Progenitor cell of endocrine pancreas (in vitro differentiated cells): ENCODE measurements around the gene IGF1R. TPM values are rescaled to one million over a fixed set of nuclear protein-coding genes. Genes with fewer than 3 reads are reported as not detected.

Source experiments
- DNase-seq: peaks from one replicate; pipeline ENCODE4 v3.0.0; 2021; ENCODE audit warnings: low spot score; ENCODE audit not compliant: unreplicated experiment
- H3K27ac Mint-ChIP-seq: 2 replicates; pipeline ENCODE4 v1.8.0; 2021; ENCODE audit warnings: mild to moderate bottlenecking, moderate library complexity, mixed read lengths
- H3K27me3 Mint-ChIP-seq: 2 replicates; pipeline ENCODE4 v1.8.0; 2021; ENCODE audit warnings: mixed read lengths
- H3K36me3 Mint-ChIP-seq: 2 replicates; pipeline ENCODE4 v1.8.0; 2022; ENCODE audit warnings: mixed read lengths; ENCODE audit not compliant: insufficient read depth
- H3K4me1 Mint-ChIP-seq: 2 replicates; pipeline ENCODE4 v1.8.0; 2021; ENCODE audit warnings: low read depth, mixed read lengths
- H3K4me3 Mint-ChIP-seq: 2 replicates; pipeline ENCODE4 v1.8.0; 2021; ENCODE audit warnings: low read depth, mild to moderate bottlenecking, moderate library complexity, mixed read lengths
- H3K9me3 Mint-ChIP-seq: 2 replicates; pipeline ENCODE4 v1.8.0; 2021; ENCODE audit warnings: low read depth, mixed read lengths
- total RNA-seq: library from RNA; stranded (reverse); gene quantifications from 2 replicates; pipeline ENCODE4 v1.2.1, GENCODE V29; 2021
- TF ChIP-seq, protein P1 (sequence below): fragments of 200-600 bp; sonication (generic); IDR thresholded peaks from one replicate; pipeline ENCODE4 v1.5.0; 2021; ENCODE audit warnings: antibody characterized with exemption, mild to moderate bottlenecking; ENCODE audit not compliant: unreplicated experiment

Gene IGF1R
- total RNA-seq, 1 donor from 2014 or later: 106 TPM

DNA sequence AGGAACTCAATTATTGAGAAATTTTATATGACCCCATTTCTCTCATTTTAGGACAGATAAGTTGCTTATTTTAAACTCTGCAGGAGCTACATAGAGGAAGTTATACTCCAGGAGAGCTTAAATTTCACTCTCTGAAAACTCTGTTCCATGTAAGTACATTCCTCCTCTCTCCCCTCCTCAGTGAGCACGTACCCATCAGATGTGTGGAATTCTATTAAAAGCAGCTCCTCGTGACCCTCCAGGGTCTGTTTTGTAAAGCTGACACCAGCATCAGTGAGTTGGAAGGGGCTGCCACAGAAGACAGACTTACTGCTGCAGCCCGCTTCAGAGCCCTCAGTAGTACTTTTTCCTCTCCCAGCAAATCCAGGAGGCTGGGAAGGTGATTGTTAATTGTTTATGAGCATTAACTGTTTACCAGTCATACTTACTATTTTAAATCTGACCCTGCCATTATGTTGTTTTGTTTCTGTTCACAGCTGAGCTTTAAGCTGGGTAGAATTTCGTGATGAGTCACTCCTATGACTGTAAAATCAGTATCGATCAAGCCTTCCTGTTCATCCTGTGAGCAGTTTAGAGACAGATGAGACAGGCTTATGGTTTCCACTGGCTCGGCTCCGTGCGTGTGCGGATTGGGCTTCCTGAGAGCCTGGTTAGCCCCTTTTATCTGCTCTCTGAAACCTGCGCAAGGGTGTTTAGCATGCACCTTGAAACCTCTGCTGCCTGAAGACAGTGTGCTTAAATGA is 20.4 kb downstream of the IGF1R start:
- peaks cover 50% of the 10 kb centered on the region for H3K4me1 Mint-ChIP-seq

DNA sequence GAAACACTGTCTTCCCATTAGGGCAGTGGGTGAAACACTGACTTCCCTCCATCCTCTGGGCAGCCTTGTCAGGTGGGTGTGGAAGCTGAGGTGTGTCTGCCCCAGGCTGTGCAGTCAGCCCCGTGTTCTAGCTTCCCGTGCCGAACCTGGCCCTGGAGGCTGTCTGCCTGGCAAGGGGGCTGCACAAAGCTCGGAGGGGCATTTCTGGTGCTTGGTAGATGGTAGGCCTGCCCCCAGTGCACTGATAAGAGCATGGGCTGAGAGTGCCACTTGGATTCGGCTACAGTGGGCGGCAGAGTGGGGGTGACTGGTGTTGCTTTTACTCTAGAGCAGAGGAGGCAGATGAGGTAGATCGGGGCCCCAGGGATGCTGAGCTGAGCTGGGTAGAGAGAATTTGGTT is 21.3 kb downstream of the IGF1R start:
- no peak overlapping the region for H3K4me3 Mint-ChIP-seq
- DNase-seq: no peak
- no peaks in the 10 kb centered on the region for H3K36me3 Mint-ChIP-seq
- no peak overlapping the region for H3K27ac Mint-ChIP-seq
- TF ChIP-seq, protein P1, sequence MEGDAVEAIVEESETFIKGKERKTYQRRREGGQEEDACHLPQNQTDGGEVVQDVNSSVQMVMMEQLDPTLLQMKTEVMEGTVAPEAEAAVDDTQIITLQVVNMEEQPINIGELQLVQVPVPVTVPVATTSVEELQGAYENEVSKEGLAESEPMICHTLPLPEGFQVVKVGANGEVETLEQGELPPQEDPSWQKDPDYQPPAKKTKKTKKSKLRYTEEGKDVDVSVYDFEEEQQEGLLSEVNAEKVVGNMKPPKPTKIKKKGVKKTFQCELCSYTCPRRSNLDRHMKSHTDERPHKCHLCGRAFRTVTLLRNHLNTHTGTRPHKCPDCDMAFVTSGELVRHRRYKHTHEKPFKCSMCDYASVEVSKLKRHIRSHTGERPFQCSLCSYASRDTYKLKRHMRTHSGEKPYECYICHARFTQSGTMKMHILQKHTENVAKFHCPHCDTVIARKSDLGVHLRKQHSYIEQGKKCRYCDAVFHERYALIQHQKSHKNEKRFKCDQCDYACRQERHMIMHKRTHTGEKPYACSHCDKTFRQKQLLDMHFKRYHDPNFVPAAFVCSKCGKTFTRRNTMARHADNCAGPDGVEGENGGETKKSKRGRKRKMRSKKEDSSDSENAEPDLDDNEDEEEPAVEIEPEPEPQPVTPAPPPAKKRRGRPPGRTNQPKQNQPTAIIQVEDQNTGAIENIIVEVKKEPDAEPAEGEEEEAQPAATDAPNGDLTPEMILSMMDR: no peak
- H3K27me3 Mint-ChIP-seq: no peaks in the 10 kb centered on the region
- no peaks in the 10 kb centered on the region for H3K9me3 Mint-ChIP-seq
- H3K4me1 Mint-ChIP-seq: peaks cover 57% of the 10 kb centered on the region

More for the DNA sequence above, 20.4 kb downstream of the IGF1R start:
- TF ChIP-seq, protein P1: no peak
- Mint-ChIP-seq H3K36me3 (no peaks in the 10 kb centered on the region), H3K9me3 (no peaks in the 10 kb centered on the region), H3K27ac (peak overlapping the region; percentile 89), H3K4me3 (no peak overlapping the region), H3K27me3 (no peaks in the 10 kb centered on the region)
- DNase-seq: no peak

DNA sequence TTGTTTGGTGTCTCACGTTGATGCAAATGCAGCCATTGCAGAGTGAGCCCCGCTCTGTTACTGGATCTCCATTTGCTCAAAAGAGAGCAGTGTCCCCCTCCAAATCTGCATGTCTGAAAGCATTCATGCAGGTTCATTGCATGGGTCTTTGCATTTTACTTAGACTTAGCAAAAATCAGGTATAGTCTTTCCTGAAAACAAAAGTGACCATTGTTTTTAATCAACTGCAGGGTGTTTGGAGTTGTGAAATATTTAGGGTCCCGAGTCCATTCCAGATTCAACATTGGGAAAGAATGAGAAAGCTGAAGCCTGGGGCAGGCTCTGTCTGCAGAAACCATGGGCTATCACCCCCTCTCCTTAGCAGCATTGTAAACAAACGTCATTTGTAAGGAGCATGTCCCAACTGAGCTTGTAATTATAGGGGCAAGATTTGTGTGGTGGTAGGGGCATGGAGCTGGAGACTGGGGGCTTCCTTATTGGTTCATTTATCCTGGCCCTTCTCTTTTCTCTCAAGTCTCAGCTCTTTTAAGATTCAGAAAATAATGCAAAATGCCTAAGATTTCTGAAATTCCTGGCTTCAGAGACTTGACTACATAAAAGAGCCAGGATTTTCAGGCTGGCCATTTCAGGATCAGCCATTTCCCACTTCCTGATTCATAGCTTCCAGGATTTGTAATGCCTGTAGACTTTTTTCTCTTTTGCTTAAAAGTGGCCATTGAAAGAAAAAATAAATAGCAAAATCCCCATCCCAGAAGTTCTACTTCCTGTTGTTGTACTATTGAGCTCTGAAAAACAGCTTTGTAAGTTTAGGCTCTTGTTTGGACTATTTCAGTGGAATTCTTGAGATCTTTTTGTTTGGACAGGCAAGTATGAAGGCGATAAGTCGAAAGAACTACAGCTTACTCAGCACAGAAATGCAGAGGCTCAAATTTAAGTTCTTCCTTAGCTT is 23.0 kb downstream of the IGF1R start:
- Mint-ChIP-seq H3K4me1 (peaks cover 57% of the 10 kb centered on the region), H3K9me3 (no peaks in the 10 kb centered on the region), H3K36me3 (no peaks in the 10 kb centered on the region), H3K27ac (peak overlapping the region; percentile 79), H3K4me3 (peak overlapping the region; percentile 10), H3K27me3 (no peaks in the 10 kb centered on the region)
- no peak for DNase-seq
- TF ChIP-seq, protein P1: no peak

DNA sequence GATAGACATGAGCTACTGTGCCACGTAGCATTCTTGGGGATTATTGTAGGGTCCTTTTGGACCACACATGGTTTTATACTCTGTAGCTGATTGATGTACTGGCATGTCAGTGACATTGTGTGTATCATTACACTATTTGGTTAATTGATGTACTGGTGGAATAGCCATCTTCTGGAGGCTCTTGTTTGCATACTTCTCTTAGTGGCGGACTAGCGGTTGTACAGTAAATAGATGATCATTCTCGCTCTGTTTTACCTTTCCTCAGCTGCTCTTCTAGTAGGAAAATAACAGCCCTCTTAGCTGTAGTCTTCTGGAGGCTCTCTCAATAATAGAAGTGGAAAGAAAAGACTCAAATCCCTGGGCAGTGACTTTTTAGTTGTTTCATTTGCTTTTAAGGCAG is 24.8 kb downstream of the IGF1R start:
- no peak overlapping the region for H3K4me3 Mint-ChIP-seq
- peak overlapping the region; percentile 65 for H3K27ac Mint-ChIP-seq
- H3K4me1 Mint-ChIP-seq: peaks cover 56% of the 10 kb centered on the region
- no peaks in the 10 kb centered on the region for H3K9me3 Mint-ChIP-seq
- no peaks in the 10 kb centered on the region for H3K27me3 Mint-ChIP-seq
- no peak for DNase-seq
- TF ChIP-seq, protein P1: no peak
- peaks cover 2% of the 10 kb centered on the region for H3K36me3 Mint-ChIP-seq

DNA sequence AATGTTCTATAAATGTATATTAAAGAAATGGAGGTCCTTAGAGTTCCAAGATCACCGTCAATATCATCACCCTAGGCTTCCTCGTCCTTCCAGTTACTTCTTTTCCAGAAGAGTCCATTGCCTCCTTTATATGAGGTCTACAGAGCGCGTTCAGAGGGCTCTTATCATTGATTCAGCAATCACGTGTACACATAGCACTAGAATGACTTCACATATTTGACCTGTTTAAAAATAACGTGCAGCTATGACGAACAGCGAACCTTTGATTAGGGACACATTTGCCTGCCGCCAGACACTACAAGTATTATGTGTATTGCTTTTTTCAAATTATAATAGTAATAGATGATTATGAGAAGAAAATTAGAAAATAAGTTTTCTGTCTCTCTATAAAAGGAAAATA is 26.0 kb downstream of the IGF1R start:
- H3K9me3 Mint-ChIP-seq: no peaks in the 10 kb centered on the region
- no peak overlapping the region for H3K4me3 Mint-ChIP-seq
- no peaks in the 10 kb centered on the region for H3K27me3 Mint-ChIP-seq
- peaks cover 48% of the 10 kb centered on the region for H3K4me1 Mint-ChIP-seq
- no peak for DNase-seq
- peak overlapping the region; percentile 65 for H3K27ac Mint-ChIP-seq
- TF ChIP-seq, protein P1: no peak
- H3K36me3 Mint-ChIP-seq: peaks cover 2% of the 10 kb centered on the region
